DND-41 (cell line): Measurements from ENCODE around the gene FGFR2.

ENCODE experiments used
- ATAC-seq: fragments of 200-7000 bp; cut with Tn5 transposase; 3 replicates; pipeline ENCODE4 v1.9.1; 2021; ENCODE audit warnings: low read depth; ENCODE audit not compliant: insufficient read depth
- DNase-seq: peaks from one replicate; pipeline ENCODE4 v3.0.0-alpha.2; 2020
- H2AFZ ChIP-seq: 2 replicates; pipeline ENCODE4 v1.6.0; 2012; ENCODE audit warnings: low read depth, low read length
- H3K27ac ChIP-seq: 2 replicates; pipeline ENCODE4 v1.5.1; 2012; ENCODE audit warnings: low read length, inconsistent platforms
- H3K27me3 ChIP-seq: fragments of 200-600 bp; sonication (generic); 2 replicates; pipeline ENCODE4 v1.6.0; 2012; ENCODE audit warnings: low read length, mild to moderate bottlenecking, inconsistent platforms; ENCODE audit not compliant: insufficient read depth, poor library complexity
- H3K36me3 ChIP-seq: 2 replicates; pipeline ENCODE4 v1.5.1; 2012; ENCODE audit warnings: low read length, inconsistent platforms; ENCODE audit not compliant: insufficient read depth
- H3K4me1 ChIP-seq: 2 replicates; pipeline ENCODE4 v1.5.1; 2012; ENCODE audit warnings: mild to moderate bottlenecking, low read length; ENCODE audit not compliant: insufficient read depth
- H3K4me2 ChIP-seq: 2 replicates; pipeline ENCODE4 v1.6.0; 2012; ENCODE audit warnings: mild to moderate bottlenecking, moderate library complexity, low read length, inconsistent platforms; ENCODE audit not compliant: insufficient read depth
- H3K4me3 ChIP-seq, 2 experiments: fragments of 200-600 bp in 1 of 2; shearing (Covaris generic) in 1 of 2; 2 replicates each; pipeline ENCODE4 v1.5.1; 2012 to 2016; ENCODE audit warnings: inconsistent platforms in 2 of 2, low read length in 2 of 2, mild to moderate bottlenecking in 2 of 2, low read depth in 1 of 2, moderate library complexity in 1 of 2
- H3K79me2 ChIP-seq: 2 replicates; pipeline ENCODE4 v1.6.0; 2012; ENCODE audit warnings: low read length, inconsistent platforms; ENCODE audit not compliant: insufficient read depth
- H3K9ac ChIP-seq: 2 replicates; pipeline ENCODE4 v1.6.0; 2012; ENCODE audit warnings: low read depth, mild to moderate bottlenecking, inconsistent platforms, low read length, moderate library complexity
- H3K9me3 ChIP-seq: 2 replicates; pipeline ENCODE4 v1.5.1; 2012; ENCODE audit warnings: low read length, moderate library complexity, mild to moderate bottlenecking, inconsistent platforms; ENCODE audit not compliant: insufficient read depth, severe bottlenecking
- H4K20me1 ChIP-seq: 2 replicates; pipeline ENCODE4 v1.6.0; 2012; ENCODE audit warnings: low read length; ENCODE audit not compliant: insufficient read depth
- EZH2 ChIP-seq: IDR thresholded peaks from 3 replicates; pipeline ENCODE4 v1.6.1; 2012; ENCODE audit warnings: borderline replicate concordance, low read depth, mild to moderate bottlenecking, moderate library complexity, low read length, inconsistent platforms; ENCODE audit not compliant: severe bottlenecking
- TF ChIP-seq, protein P1 (sequence below): IDR thresholded peaks from 2 replicates; pipeline ENCODE4 v1.5.1; 2012; ENCODE audit warnings: borderline replicate concordance, low read length, moderate library complexity, mild to moderate bottlenecking; ENCODE audit not compliant: poor library complexity, severe bottlenecking; ENCODE audit errors: extremely low read depth

The FGFR2 gene

DNA sequence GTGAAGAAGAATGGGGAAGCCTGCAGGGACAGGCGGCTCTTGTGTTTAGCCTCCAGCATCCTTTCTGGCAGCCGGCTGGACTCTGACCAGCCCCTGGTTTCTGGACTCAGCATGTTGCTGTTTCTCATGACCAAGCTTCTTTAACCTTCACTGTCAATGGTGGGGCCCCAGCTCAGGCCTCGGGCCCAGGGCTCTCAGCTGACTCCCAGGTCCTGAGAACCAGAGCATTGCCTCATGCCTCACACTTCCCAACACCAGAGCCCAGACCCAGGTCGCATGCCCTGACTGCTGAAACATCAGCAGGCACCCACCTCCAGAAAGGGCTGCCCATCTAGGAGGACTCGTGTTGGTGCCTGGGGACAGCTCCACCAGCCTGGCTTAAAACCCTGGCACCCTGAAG is 34.8 kb upstream of the FGFR2 start:
- Histone ChIP-seq H3K4me3 (no peak overlapping the region), H3K79me2 (no peaks in the 10 kb centered on the region), H3K4me1 (no peaks in the 10 kb centered on the region), H2AFZ (no peak overlapping the region), H3K4me2 (no peak overlapping the region), H3K27me3 (no peaks in the 10 kb centered on the region), H3K36me3 (no peaks in the 10 kb centered on the region), H4K20me1 (no peaks in the 10 kb centered on the region), H3K9me3 (no peaks in the 10 kb centered on the region), H3K9ac (no peak overlapping the region), H3K27ac (no peak overlapping the region)
- TF ChIP-seq EZH2, result no peak
- TF ChIP-seq, protein P1, sequence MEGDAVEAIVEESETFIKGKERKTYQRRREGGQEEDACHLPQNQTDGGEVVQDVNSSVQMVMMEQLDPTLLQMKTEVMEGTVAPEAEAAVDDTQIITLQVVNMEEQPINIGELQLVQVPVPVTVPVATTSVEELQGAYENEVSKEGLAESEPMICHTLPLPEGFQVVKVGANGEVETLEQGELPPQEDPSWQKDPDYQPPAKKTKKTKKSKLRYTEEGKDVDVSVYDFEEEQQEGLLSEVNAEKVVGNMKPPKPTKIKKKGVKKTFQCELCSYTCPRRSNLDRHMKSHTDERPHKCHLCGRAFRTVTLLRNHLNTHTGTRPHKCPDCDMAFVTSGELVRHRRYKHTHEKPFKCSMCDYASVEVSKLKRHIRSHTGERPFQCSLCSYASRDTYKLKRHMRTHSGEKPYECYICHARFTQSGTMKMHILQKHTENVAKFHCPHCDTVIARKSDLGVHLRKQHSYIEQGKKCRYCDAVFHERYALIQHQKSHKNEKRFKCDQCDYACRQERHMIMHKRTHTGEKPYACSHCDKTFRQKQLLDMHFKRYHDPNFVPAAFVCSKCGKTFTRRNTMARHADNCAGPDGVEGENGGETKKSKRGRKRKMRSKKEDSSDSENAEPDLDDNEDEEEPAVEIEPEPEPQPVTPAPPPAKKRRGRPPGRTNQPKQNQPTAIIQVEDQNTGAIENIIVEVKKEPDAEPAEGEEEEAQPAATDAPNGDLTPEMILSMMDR, result no peak
- ATAC-seq, result no peak
- DNase-seq, result no peak

DNA sequence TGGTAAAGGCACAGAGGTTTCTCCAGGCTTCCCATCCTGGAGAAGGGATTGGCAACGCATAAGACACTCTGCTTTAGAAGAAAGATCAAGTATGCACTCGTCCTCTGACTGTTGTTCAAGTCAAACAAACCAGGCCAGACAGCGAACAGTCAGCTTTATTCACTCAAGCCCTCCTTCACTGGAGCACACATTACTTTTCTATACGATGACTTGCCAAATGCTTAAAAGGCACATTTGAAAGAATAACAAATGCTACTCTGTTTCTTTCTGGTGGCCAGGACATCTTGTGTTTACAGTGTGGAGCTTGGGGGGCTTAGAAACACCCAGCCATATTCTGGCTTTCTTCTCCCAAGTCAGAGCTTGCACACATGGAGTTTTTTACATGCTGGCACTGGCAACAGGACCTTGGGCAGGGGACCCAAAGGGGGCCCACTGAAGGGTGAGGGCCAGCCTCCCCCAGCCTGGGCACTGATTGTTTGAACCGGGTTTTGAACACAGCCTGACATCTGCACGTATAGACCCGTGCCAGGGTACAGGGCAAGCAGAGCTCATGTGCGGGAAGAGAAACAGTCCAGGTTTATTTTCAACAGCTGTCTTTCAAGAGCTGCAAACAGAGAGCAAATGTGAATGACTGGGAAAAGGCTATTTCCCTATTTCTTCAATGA is 33.3 kb upstream of the FGFR2 start:
- TF ChIP-seq, protein P1, result no peak
- no peak for TF ChIP-seq EZH2
- no peaks in the 10 kb centered on the region for H4K20me1 ChIP-seq
- H3K27ac ChIP-seq, result no peak overlapping the region
- H3K79me2 ChIP-seq, result no peaks in the 10 kb centered on the region
- H3K9ac ChIP-seq, result no peak overlapping the region
- no peaks in the 10 kb centered on the region for H3K36me3 ChIP-seq
- DNase-seq (no peak), ATAC-seq (no peak)
- no peak overlapping the region for H2AFZ ChIP-seq
- H3K27me3 ChIP-seq, result no peaks in the 10 kb centered on the region
- no peaks in the 10 kb centered on the region for H3K4me1 ChIP-seq
- no peak overlapping the region for H3K4me3 ChIP-seq
- no peak overlapping the region for H3K4me2 ChIP-seq
- H3K9me3 ChIP-seq, result no peaks in the 10 kb centered on the region

DNA sequence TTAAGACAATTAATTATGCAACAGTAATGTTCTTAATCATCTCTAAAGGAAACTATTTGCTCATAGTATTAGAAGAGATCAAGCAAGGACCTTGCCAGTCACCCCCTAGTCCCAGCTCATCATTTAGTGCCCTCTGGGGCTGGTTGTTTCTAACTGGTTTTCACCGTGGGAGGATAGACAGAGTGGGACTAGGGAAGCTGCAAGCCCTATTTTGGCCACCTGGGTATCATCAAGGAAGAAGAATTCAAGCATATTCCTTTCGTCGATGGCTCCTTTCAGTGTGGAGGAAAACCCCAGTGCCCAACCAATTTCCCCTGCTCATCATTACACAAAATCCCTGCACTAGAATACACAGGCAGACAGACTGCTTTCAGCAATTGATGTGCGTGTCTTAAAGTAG is 30.6 kb upstream of the FGFR2 start:
- no peaks in the 10 kb centered on the region for H3K36me3 ChIP-seq
- H3K4me3 ChIP-seq, result no peak overlapping the region
- H3K9me3 ChIP-seq, result no peaks in the 10 kb centered on the region
- H3K79me2 ChIP-seq, result no peaks in the 10 kb centered on the region
- H3K4me1 ChIP-seq, result no peaks in the 10 kb centered on the region
- no peak overlapping the region for H3K27ac ChIP-seq
- ATAC-seq (no peak), DNase-seq (no peak)
- no peak overlapping the region for H3K4me2 ChIP-seq
- H3K27me3 ChIP-seq, result no peaks in the 10 kb centered on the region
- H4K20me1 ChIP-seq, result no peaks in the 10 kb centered on the region
- TF ChIP-seq, protein P1, result no peak
- TF ChIP-seq EZH2, result no peak
- no peak overlapping the region for H2AFZ ChIP-seq
- no peak overlapping the region for H3K9ac ChIP-seq
